H1 (cell line): ENCODE data around the gene JOSD2. TPM values are rescaled to one million over a fixed set of nuclear protein-coding genes. Genes with fewer than 3 reads are reported as not detected.

Source experiments
- ASH2L ChIP-seq: fragments of 200-600, 300-600 bp; sonication (generic); IDR thresholded peaks from one replicate; pipeline ENCODE4 v1.7.1; 2017; ENCODE audit warnings: low read length
- BRCA1 ChIP-seq: IDR thresholded peaks from 2 replicates; pipeline ENCODE4 v1.6.1; 2012; ENCODE audit warnings: low read depth, low read length, improper control_type of control experiment
- JUN ChIP-seq: IDR thresholded peaks from 2 replicates; pipeline ENCODE4 v1.6.1; 2011; ENCODE audit warnings: low read depth, mild to moderate bottlenecking, improper control_type of control experiment, low read length
- MAFK ChIP-seq: IDR thresholded peaks from 2 replicates; pipeline ENCODE4 v1.6.1; 2012; ENCODE audit warnings: low read depth, mild to moderate bottlenecking, improper control_type of control experiment, low read length
- NANOG ChIP-seq: IDR thresholded peaks from 2 replicates; pipeline ENCODE4 v1.6.1; 2011; ENCODE audit warnings: low read length, low read depth, mild to moderate bottlenecking, inconsistent platforms; ENCODE audit not compliant: insufficient read depth, poor library complexity, severe bottlenecking
- POLR2A ChIP-seq, 2 experiments: IDR thresholded peaks; 1 replicate in 1 of 2; 2 replicates in 1 of 2; pipeline ENCODE4 v1.6.1; 2011; ENCODE audit warnings: low read depth in 2 of 2, low read length in 2 of 2, mild to moderate bottlenecking in 2 of 2; ENCODE audit errors: control extremely low read depth in 1 of 2
- TCF12 ChIP-seq: IDR thresholded peaks from 2 replicates; pipeline ENCODE4 v1.6.1; 2011; ENCODE audit warnings: low read depth, mild to moderate bottlenecking, low read length
- polyA plus RNA-seq, 7 experiments: library from polyadenylated mRNA; depleted of rRNA in 3 of 7; stranded (reverse) in 5 of 7; unstranded in 2 of 7; fragments of >200 nt in 5 of 7; fragments of 200-250 nt in 2 of 7; gene quantifications; 1 replicate in 5 of 7; 2 replicates in 1 of 7; 4 replicates in 1 of 7; pipeline versions ENCODE4 v1.2.1 to v1.2.3, GENCODE V29; 2011 to 2013; ENCODE audit warnings: missing spikeins in 2 of 7, mixed read lengths in 2 of 7
- total RNA-seq: library from RNA; stranded (reverse); fragmentation: NEBNext Ultra II Directional; extraction: Animal tissue kit (Norgen Biotek cat#: 25700); gene quantifications from 2 replicates; pipeline ENCODE4 v1.2.1, GENCODE V29; 2021
- TF ChIP-seq, protein P1 (sequence below): IDR thresholded peaks from 2 replicates; pipeline ENCODE4 v1.6.1; 2011; ENCODE audit warnings: low read depth, mild to moderate bottlenecking, low read length; ENCODE audit not compliant: insufficient read depth
- TF ChIP-seq, protein P2 (sequence below): IDR thresholded peaks from 2 replicates; pipeline ENCODE4 v1.6.1; 2012; ENCODE audit warnings: inconsistent platforms

Gene JOSD2
- total and polyA plus RNA-seq, 2 of the 8 experiments (the other 6 are each of a cell fraction or from before 2014, with no cell fraction given) = 1.9 to 6.6 TPM

DNA sequence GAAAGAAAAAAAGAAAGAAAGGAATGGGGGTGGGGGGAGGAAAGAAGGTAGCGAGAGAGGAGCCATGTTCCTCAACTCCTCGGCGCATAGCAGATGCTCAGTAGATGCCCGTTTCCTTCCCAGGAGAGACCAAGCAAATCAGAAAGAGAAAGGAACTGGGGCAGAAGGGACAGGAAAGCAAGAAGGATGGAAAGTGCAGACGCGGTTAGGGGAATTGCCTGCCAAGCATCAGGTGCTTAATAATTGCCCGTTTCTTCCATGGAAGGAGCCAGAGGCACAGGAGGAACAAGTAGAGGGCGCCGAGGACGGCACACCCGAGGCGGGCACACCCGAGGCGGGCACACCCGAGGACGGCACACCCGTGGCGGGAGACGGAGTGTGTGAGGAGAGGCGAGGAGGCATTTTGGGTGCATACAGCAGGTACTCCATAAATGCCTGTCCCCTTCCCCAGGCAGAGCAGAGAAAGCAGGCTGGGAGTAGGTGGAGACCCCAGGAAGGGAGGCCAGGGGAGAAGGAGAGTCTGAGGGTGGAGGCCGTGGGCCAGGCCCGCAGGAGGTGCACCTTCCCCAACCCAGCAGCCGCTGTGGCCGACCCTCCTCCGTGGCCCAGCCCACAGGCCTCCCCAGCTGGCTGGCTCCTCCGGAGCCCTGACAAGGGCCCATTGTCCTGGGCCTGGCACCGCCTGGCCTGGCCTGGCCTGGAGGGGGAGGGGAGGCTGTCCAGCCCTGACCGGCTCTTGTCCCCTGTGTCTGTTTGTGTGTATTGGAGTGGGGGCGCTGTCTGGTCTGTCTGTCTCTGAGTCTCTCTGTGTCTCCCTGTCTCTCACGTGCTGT lies 14.6 kb downstream of the JOSD2 start (continued):
- TF ChIP-seq, protein P1, sequence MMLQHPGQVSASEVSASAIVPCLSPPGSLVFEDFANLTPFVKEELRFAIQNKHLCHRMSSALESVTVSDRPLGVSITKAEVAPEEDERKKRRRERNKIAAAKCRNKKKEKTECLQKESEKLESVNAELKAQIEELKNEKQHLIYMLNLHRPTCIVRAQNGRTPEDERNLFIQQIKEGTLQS = no peak
- TF ChIP-seq BRCA1 = no peak
- TF ChIP-seq, protein P2, sequence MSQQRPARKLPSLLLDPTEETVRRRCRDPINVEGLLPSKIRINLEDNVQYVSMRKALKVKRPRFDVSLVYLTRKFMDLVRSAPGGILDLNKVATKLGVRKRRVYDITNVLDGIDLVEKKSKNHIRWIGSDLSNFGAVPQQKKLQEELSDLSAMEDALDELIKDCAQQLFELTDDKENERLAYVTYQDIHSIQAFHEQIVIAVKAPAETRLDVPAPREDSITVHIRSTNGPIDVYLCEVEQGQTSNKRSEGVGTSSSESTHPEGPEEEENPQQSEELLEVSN = no peak
- TF ChIP-seq MAFK = no peak
- no peak for TF ChIP-seq TCF12
- TF ChIP-seq ASH2L = no peak
- TF ChIP-seq NANOG = no peak
- no peak for TF ChIP-seq JUN
- no peak for TF ChIP-seq POLR2A (IDR thresholded peaks at IDR 0.05; ENCODE audit: control extremely low read depth in 1 of 2, low read depth in 2 of 2, low read length in 2 of 2)
